ENCODE measurements around the gene CSNK1G2.

DNA sequence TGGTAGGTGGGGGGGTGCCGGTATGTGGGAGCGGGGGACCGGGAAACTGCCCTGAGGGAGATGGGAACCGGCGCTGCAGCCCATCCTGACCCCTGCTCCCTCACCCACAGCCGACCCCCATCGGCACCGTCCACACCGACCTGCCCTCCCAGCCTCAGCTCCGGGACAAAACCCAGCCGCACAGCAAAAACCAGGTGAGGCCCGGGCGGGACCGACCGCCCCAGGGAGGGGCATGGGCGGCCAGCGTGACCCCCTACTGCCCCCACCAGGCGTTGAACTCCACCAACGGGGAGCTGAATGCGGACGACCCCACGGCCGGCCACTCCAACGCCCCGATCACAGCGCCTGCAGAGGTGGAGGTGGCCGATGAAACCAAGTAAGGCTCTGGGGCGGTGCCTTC lies 38.7 kb downstream of the CSNK1G2 start:
- TF ChIP-seq NCOA1 (CRISPR knock-in tag; IDR thresholded peaks at IDR 0.05) (no peak), EP300 (IDR thresholded peaks at IDR 0.05; ENCODE audit: low read depth in 2 of 2, low read length in 2 of 2) (no peak), EP300 (CRISPR knock-in tag; IDR thresholded peaks at IDR 0.05; ENCODE audit: borderline replicate concordance) (no peak)
